GM19324 (cell line): ENCODE results near the gene ULBP2.
"Not testable (repeated sequence)": the region's sequence is repeated elsewhere in the genome, so short reads cannot be mapped to it uniquely, and the experiment has no call there.

Source experiments
- ATAC-seq: cut with Tn5 transposase; IDR thresholded peaks from one replicate; pipeline ENCODE4 v1.9.1; 2021; ENCODE audit warnings: mild to moderate bottlenecking, moderate library complexity; ENCODE audit not compliant: unreplicated experiment, low FRiP score

Gene ULBP2

DNA sequence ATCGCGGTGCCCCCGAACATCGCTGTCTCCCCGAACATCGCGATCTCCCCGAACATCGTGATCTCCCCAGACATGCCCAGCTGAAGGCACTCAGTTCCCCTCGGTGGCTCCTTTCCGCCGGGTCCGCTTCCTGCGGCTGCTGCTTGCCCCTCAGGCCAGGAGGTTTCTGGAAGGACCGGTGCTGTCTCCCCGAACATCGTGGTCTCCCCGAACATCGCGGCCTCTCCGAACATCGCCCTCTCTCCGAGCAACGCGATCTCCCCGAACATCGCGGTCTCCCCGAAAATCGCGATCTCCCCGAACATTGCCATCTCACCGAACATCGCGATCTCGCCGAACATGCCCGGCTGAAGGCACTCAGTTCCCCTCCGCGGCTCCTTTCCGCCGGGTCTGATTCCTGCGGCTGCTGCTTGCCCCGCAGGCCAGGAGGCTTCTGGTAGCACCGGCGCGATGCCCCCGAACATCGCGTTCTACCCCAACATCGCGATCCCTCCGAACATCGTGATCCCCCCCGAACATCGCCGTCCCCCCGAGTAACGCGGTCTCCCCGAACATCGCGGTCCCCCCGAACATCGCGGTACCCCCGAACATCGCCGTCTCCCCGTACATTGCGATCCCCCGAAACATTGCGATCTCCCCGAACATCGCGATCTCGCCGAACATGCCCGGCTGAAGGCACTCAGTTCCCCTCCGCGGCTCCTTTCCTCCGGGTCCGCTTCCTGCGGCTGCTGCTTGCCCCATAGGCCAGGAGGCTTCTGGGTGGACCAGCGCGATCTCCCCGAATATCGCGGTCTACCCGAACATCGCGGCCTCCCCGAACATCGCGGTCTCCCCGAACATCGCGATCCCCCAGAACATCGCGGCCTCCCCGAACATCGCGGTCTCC is 22.7 kb downstream of the ULBP2 start:
- ATAC-seq: no peak

- no peak for ATAC-seq
These were observed 23.6 kb downstream of the ULBP2 start for GRCh38 chr6:149965194-149966020.

DNA sequence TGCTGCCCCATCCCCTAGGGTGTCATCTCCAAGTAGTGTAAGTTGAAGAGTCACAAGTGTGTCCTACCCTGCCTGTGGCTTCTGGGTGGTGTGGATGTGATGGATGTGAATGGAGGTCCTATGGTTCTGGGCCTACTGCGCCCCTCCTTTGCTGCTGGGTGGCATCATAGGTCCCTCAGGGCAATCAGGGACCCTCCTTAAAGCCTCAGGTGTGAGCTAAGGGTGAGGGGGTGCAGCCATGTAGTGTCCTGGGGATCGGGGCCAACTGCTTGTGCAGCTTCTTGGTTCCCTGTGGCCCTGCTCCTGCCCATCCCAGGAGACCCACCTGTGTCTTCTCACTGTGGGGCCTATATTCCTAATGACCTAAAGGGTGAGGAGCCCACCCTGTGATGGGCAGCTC is 24.5 kb downstream of the ULBP2 start:
- ATAC-seq: not testable (repeated sequence)

GRCh38 chr6:149967591-149967990 is 25.8 kb downstream of the ULBP2 start:
- ATAC-seq: no peak

DNA sequence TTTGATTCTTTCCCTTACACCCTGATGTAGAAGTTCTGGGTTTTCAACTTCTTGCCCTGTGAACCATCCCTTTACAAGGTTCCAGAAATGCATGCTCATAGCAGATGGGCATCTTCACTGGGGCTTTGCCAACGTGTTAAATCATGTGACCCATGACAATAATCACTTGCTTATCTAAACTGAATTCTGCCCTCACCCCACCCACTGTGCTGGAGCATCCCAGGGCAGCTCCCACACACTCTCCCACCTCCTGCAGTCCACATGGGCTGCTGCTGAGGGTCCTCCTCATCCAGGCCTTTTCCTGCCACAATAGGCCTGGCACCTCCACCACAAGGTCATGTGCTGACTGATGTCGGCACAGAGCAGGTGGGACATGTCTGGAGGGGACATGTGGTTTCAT is 26.2 kb downstream of the ULBP2 start:
- ATAC-seq: not testable (repeated sequence)

GRCh38 chr6:149968909-149969308 is 27.1 kb downstream of the ULBP2 start:
- not testable (repeated sequence) for ATAC-seq

GRCh38 chr6:149969635-149970034 is 27.8 kb downstream of the ULBP2 start:
- ATAC-seq: no peak

DNA sequence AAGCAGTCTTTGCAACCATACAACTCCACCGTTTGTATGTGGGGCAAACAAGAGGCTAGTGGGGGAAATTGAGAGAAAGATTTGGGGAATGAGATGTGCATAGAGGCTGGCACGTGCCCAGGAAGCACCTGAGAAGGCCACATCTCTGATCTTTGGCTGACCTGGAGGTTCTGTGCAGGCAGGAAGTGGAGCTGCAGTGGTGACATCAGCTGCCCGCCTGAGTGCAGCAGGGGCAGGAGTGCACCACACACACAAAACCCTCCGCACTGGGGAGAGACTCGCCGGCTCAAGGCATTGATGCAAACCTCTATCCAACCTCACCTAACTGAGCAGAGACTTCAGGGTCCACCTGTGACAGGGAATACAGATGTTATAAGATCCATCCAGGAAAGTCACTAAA is 32.6 kb downstream of the ULBP2 start:
- not testable (repeated sequence) for ATAC-seq

DNA sequence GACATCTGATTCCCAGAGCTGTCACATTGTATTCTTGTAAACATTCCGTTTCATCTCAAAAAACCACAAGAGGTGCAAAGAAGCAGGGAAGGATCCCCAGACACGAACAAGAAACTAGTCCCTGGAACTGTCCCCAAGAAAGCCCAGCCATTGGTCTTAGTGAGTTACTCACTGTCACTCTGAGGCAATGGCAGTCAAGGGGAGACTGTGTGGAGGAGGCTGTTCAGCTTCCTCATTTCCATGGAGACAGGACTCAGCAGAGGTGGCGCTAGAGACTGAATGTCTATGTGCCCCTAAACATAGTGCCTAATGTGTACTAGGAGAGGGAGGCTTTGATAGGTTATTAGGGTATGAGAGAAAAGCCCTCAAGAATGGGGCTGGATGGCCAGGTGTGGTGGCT is 33.0 kb downstream of the ULBP2 start:
- no peak for ATAC-seq

GRCh38 chr6:149975400-149975799 is 33.6 kb downstream of the ULBP2 start:
- no peak for ATAC-seq

DNA sequence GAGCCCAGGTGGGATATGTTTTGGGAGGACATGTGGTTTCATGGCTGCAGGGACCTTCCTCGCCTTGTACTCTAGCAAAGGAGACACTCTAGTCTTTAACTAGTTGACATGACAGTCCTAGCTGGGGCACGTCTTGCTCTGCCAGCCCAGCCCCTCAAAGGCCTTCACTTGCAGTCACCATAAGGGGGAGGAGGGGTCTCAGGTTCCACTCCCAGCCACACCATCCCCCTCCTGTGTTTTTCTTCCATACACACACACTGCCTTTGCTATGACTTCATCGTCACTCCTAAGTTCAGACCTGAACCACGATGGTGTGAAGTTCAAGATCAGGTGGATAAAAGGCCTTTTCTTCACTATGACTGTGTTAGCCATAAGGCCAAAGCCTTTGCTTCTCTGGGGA is 35.4 kb downstream of the ULBP2 start:
- ATAC-seq: no peak

DNA sequence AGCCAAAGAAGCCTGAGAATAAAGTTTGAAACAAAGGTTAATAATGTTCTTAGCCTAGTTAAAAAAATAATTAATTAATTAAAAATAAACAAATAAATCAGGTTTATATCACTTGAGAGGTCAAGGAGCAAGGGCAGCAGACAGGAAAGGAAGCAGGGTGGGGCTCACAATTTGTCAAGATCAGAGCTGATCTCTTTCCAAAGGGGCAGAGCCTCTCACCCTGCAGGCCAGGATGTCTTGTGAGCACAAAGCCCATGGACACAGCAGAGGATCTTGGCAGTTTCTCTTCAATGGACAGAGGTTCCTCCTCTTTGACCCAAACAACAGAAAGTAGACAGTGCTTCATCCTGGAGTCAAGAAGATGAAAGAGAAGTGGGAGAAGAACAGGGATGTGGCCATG is 36.8 kb downstream of the ULBP2 start:
- ATAC-seq: no peak

GRCh38 chr6:149979293-149979692 is 37.5 kb downstream of the ULBP2 start:
- ATAC-seq: no peak

GRCh38 chr6:149983145-149983544 is 41.3 kb downstream of the ULBP2 start:
- ATAC-seq: no peak

GRCh38 chr6:149984773-149985172 is 43.0 kb downstream of the ULBP2 start:
- ATAC-seq: no peak

GRCh38 chr6:149985481-149985937 is 43.7 kb downstream of the ULBP2 start:
- ATAC-seq: no peak

DNA sequence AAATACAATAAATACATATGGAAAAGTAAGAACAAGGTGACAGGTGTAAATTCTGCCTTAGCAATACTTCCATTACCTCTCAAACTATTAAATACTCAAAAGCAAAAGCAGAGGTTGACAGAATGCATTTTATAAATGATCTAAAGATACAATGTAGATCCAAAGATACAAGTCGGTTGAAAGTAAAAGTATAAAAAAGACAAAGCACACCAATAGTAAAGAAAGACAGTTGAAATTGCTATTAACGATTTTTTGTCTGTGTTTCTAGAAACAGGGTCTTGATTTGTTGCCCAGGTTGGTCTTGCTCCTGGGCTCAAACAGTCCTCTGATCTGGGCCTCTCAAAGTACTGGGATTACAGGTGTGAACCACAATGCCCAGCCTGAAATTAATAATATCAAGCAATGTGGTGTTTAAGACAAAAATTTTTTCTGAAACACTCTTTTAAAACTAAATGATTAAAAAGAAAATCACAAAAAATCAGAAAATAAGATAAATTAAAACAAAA is 45.8 kb downstream of the ULBP2 start:
- ATAC-seq: no peak

DNA sequence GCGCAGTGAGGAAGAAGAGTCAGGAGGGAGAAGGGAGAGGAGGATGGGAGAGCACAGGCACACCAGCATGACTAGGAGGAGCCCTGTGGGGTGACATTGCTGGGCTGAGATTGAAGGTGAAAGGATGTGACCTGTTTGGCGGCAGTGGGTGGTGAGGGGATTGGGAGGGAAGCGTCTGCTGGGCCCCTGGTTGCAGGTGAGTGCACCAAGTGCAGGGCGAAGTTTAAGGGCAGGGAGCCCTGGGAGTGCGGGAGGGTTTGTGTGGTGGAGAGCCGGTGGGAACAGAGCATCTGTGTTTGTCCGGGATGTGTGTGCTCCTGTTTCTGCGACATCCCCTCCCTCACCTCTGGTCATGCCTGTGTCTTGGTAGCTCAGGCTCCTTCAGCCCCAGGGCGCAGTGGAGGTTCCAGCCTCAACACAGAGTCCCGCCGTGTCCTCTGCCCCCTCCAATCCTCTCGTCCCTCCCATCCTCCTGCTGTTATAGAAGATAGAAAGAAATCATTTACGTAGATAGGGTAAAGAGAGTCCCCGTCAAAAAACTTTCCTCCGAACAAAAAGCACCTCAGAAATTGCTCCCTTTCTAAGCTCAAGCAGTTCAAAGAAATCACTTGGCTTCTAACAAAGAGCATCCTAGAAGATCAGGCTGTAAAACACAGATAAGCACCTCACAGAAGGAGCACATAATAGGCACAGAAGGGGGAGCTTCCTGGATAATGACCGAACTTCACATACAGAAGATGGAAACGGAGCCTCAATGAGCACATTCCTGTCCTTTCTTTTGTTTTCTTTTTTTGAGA is 46.9 kb downstream of the ULBP2 start:
- ATAC-seq: no peak

DNA sequence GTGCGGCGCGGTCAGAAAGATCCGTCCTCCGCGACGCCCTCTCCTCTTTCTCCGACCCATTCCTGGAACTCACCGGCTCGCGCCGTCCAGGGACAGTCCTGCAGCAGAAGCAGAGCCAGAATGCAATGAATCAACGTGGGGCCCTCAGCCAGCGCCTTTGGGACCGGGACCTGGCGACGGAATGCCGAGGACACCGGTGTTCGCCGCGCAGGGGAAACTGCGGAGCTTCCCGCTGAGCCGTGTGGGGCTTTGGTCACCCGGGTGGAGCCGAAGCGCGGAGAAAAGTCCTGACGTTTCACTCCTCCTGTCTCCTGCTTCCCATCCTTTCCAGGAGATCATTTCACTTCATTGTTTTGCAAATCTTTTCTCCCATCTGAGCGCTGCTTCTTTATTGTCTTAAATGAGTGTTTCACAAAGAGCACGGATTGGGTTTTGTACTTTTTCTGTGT is 48.4 kb downstream of the ULBP2 start:
- ATAC-seq: no peak
